Cerebellar cortex (tissue), 1 donor: ENCODE measurements around the gene CSNK1G2.
A peak's percentile ranks its signal among the peaks of the same experiment; 100 is the strongest.

Source experiments
- DNase-seq: peaks from one replicate; pipeline ENCODE4 v3.0.0-alpha.2; 2015; ENCODE audit warnings: low spot score

The CSNK1G2 gene

DNA sequence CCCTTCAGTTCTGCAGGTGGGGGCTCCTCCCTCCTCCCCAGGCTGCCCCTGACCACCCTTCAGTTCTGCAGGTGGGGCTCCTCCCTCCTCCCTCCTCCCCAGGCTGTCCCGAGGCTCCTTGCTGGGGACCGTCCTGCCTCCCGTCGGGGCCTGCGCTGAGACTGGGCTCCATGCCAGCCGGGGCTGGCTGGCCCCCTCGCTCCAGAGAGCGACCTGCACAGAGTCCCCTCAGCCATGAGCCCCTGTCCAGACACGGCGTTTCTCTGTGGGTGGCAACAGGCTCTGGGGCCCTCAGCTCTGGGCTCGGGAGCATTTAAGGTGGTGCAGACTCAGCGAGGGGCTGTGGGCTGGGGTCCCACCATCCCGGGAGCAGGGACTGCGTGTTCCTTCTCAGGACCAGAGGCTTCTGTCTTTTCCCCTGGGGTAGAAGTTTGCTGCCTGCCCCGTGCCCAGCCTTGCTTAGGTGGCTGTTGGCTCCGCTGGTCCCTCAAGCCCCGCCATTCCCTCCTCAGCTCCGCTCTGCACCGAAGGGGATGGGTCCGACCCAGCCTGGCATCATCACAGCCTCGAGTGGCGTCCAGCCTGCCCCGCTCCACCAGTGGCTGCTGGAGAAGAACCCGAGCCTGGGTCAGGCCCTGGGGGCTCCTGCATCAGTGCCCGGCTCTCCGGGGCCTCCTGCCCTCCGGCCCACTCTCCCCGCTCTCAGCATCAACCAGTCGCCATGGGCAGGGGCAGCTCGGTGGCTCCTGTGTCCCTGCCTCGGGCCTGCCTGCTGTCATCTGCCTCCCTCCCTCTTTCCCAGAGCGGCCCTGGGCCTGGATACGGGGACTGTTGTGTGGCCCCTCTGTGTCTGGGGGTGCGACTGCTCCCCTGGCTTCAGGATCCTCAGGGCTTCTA lies 27.6 kb downstream of the CSNK1G2 start:
- DNase-seq: no peak

DNA sequence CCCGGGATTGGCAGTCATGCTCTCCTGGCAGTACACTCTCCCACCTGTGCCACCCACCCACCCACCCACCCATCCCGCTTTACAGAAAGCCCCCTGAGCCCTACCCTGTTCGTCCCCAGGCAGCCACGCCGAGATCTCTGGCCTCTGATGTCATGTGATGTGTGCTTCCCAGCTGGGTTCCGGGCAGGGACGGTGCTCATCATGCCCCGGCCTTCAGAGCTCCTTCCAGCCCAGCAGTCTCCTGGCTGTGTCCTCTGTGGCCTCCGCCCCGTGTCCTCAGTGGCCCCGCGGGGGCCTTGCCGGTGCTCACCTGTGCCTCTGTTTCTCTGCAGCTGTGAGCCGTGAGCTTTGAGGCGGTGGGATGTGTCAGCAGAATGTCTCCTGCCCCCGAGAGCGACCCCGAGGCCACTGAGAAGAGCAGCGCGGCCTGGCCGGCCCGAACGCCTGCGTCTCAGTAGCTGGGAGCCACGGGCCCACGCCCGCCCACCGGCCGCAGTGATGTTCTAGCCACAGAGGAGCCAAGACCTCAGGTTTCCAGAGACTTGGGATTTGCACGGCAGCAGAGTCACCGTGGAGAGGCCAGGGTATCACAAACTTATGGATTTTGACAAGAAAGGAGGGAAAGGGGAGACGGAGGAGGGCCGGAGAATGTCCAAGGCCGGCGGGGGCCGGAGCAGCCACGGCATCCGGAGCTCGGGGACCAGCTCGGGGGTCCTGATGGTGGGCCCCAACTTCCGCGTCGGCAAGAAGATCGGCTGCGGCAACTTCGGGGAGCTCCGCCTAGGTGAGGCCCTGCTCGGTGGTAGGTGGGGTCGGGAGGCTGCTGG lies 28.4 kb downstream of the CSNK1G2 start:
- DNase-seq: peak; percentile 48

DNA sequence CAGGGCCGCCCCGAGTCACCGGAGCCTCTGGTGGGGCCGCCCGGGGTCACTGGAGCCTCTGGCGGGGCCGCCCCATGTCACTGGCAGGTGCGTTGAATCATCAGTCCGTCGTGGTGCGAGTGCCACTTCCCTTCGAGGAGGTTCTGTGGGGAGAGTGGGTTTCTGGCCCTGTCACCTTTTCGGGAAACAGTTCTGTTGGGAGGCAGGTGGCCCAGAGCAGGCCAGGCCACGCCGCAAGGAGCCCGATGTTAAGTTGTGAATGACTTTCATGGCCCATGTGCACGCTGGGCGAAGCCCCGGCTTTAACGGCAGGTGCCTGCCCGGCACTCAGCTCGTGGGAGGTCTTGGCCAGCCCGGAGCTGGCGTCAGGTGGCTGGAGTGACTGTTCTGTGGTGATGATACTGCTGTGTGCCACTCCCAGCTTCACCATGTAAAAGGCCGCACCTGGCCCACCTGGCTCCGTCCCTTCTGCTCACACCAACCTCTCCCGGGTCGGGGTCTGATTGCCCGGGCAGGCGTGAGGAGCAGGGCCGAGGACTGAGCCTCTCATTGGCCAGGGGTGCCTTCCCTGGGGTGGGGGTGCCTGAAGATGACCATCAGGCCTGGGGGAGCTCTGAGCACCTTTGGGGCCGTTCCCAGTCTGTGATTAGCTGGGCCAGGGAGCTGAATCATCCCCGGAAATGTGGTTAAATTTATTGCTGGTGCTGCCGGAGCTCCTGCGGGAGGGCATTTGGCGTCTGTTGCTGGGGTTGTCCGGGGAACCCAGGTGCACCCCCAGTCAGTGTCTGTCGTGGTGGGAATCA lies 29.2 kb downstream of the CSNK1G2 start:
- peak; percentile 53 for DNase-seq

DNA sequence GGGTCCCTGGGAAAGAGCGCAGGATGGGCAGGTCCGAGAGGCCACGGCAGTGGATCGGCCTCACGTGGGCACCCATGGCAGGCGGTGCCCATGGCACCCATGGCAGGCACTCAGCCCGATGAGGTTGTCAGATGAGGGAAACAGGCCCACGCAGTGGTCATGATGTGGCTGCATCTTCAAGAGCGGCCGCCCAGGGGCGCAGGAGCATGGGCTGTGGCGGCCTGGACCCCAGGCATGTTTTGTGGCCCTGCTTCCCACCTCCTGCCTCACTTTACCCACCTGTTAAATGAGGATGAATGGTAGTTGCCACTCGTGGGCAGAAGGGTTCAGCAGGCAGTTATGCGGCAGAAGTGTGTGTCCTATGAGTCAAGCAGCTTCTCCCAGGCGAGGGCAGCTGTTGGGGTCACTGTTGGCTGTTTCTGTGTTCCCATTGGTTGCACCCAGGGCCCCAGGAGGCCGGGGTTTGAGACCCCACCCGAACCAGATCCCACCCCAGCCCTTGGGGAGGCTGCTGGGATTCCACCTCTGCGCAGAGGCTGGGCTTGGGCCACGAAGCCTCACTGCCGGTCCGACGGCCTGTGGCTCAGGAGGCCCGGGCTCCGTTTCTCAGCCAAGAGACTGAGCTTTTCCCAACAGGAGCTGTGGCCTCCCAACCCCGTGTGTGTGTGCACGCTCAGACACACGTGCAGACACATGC lies 30.0 kb downstream of the CSNK1G2 start:
- no peak for DNase-seq

DNA sequence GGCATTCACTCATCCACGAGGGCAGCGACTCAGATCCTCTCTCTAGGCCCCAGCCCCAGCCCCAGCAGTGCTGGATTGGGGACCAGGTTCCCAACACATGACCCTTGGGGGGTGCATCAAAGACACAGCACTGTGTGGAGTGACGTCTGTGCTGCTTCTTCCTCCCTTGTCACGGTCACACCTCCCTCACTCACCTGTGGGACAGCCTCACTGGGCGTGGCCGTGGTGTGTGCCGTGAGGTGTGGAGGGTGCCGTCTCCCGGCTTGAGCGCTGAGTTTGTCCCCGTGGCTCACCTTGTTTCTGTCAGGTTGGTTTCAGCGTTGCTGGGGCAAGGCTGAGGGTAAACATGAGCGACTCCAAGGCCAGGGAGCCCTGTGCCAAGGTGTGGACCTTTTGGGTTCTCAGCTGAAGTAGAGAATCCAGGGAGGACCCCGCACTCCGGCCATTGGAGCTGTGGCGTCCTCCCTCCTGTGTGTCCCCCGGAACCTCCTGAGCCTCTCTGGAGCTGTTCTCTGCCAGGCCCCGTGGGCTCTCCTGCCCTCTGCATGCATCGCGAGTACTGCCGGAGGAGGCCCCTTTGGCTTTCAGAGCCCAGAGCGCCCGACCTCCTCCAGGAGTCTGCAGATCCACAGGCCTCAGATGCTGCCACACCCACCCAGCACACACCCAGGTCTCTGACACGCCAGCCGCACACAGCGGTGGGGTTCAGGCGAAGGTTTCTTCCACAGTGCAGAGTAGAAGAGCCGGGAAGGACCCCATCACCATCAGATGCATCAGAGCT lies 33.6 kb downstream of the CSNK1G2 start:
- DNase-seq: no peak

DNA sequence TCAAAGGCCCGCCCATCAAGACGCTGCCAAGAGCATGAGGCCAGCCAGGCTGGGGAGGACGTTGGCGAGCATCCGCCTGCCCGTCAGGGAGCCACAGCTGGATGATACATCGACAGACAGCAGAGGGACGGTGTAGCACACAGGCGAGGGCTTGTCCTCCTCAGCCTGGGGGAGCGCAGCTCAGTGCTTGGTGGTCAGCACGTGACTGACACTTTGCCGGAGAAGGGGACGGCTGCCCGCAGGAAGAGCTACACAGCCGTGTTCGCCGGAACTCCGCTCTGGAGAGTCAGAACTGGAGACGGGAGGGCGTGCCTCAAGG lies 34.1 kb downstream of the CSNK1G2 start:
- DNase-seq: no peak

DNA sequence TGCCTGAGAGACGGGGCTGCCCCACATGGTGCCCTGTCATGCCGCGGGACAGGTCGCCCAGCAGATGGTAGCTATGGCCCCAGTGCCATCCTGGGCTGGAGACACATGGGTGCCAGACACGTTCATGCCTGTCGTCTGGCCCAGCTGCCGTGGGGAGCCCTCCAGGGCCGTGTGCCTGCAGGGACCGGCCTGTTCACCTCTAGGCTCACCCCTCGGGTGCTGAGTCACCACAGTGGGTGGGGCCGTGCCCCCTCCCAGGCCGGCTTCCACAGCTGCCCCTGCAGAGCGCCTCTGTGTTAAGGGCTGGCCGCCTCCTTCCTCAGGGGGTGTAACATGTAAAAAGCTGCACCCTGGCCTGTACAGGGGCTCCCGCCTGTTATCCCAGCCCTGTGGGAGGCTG lies 36.1 kb downstream of the CSNK1G2 start:
- no peak for DNase-seq

DNA sequence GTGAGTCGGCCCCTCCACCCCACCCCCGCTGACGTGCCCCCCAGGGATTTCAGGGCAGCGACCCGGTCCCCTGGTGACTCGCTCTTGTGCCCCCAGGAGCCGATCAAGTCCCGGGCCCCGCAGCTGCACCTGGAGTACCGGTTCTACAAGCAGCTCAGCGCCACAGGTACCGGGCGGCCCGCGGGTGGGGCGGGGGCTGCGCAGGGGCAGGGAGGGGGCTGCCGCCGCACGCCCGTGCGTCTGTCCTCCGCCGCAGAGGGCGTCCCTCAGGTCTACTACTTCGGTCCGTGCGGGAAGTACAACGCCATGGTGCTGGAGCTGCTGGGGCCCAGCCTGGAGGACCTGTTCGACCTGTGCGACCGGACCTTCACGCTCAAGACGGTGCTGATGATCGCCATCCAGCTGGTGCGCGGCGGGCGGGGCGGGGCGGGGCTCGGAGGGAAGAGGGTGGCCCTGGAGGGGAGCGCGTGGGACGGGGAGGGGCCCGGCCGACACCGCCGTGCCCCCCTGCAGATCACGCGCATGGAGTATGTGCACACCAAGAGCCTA lies 37.4 kb downstream of the CSNK1G2 start:
- DNase-seq: no peak

DNA sequence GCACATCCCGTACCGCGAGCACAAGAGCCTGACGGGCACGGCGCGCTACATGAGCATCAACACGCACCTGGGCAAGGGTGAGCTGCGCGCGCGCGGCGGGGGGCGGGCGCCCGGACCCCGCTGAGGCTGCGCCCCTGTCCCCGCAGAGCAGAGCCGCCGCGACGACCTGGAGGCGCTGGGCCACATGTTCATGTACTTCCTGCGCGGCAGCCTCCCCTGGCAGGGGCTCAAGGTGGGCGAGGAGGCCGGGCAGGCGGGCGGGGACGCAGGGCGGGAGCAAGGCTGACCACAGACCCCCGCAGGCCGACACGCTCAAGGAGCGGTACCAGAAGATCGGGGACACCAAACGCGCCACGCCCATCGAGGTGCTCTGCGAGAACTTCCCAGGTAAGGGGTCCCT lies 38.0 kb downstream of the CSNK1G2 start:
- no peak for DNase-seq

DNA sequence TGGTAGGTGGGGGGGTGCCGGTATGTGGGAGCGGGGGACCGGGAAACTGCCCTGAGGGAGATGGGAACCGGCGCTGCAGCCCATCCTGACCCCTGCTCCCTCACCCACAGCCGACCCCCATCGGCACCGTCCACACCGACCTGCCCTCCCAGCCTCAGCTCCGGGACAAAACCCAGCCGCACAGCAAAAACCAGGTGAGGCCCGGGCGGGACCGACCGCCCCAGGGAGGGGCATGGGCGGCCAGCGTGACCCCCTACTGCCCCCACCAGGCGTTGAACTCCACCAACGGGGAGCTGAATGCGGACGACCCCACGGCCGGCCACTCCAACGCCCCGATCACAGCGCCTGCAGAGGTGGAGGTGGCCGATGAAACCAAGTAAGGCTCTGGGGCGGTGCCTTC lies 38.7 kb downstream of the CSNK1G2 start:
- DNase-seq: no peak

DNA sequence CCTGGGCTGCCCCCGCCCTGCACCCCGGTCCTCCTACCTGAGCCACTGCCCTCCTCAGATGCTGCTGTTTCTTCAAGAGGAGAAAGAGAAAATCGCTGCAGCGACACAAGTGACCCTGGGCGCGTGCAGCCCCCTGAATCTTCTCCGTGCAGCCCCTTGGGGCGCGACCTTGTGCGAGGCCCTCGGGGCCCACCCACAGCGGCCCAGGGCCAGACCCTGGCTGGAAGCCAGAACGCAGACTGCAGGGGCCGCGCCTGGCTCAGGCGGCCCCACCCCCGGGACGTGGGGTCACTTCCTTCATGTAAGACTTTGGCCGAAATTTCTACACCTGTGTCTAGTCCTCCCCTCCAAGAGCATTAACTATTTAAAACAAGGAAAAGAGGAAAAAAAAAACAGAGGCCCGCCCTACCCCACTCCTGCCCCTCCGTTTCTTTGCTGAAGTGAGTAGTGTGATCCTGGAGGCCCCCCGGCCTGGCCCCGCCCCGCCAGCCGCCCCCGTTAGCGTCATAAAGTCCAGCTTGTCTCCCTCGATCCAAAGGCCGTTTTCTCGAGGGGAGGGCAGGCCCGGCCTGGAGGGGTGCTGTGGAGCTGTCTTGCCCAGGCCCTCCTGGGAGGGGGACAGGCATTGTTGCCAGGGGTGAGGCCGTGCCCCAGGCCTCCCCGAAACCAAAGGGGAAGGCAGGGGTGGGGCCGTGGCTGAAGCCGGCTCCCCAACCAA lies 39.3 kb downstream of the CSNK1G2 start:
- DNase-seq: no peak

DNA sequence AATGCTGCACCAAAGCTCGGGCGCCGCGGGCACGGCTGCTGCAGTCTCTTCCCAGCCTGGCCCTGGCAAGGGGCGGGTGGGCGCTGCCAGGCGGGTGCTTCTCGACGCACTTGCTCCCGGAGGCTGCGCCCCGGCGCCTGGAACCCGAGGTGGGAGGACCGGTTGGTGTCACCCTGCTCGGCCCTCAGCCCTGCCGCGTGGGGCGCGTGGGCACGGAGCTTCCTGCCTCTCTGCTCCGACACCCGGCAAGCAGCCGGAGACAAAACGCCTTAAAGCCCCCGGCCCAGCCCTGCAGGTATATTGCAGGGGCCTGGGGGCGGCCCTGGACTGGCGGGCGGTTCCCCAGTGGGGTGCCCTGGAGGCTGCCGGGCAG lies 39.8 kb downstream of the CSNK1G2 start:
- DNase-seq: no peak

DNA sequence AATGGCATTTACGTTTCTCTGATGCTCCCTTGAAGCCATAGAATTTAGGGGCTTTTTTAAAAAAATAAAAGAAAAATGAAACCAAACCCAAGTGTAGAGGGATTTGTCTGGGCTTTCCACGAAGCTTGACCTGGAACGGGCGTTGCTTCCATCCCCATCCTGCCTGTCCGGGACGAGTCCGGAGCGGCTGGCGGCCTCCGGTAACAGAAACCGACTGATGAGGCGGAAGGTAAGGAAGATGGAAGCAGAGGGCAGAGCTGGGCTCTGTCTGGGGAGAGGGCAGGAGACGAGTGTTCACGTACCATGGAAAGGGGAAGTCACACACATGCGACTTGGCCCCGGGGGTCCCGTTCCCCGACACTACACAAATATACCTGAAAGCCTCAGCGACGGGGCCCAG lies 40.3 kb downstream of the CSNK1G2 start:
- no peak for DNase-seq

DNA sequence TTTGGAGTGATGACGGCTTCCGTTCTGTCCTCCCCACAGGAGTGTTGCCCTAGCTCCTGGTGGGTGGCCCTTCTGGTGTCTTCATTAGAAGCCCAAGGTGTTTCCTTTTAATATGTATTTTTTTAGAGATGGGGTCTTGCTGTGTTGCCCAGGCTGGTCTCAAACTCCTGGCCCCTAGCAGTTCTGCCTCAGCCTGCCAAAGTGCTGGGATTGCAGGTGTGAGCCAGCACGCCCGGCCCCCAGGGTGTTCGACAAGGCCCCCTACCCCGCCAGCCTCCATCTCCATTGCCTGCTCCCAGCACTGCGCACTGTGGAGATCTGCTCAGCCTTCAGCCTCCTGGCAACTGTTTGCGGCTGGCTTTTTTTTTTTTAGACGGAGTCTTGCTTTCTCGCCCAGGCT lies 43.4 kb downstream of the CSNK1G2 start:
- no peak for DNase-seq

DNA sequence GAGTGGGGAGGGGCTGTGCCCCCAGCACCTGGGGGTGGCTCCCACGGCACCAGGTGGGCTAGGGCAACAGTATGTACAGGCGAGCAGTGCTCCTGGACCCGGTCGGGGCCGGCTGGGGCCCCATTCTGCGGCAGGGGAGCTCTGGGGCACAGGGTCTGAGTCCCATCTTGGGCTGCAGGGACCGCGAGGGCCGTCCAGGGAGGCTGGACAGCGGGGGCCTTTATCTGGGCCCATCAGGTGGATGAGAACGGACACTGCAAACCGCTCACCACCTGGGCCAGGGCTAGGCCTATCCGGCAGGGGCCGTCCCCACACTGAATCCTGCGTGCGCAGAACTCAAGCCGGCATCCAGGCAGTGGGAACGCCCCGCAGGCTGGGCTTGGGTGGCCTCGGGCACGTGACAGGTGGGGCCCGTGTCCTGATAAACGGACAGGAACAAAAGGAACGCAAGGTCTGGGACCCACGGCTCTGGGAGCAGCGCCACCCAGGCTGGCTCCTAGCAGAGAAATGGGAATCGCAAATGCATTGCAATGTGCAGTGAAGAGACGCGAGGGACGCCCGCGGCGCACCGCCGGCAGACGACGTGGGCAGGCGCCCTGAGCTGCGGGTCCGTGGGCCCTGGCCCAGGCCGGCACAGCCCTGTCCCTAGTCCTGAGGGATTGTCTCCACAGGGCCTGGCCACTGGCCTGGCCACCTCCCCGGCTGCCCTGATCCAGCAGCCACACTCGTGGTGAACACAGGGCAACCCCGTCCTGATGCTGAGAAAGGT lies 44.8 kb downstream of the CSNK1G2 start:
- DNase-seq: no peak

DNA sequence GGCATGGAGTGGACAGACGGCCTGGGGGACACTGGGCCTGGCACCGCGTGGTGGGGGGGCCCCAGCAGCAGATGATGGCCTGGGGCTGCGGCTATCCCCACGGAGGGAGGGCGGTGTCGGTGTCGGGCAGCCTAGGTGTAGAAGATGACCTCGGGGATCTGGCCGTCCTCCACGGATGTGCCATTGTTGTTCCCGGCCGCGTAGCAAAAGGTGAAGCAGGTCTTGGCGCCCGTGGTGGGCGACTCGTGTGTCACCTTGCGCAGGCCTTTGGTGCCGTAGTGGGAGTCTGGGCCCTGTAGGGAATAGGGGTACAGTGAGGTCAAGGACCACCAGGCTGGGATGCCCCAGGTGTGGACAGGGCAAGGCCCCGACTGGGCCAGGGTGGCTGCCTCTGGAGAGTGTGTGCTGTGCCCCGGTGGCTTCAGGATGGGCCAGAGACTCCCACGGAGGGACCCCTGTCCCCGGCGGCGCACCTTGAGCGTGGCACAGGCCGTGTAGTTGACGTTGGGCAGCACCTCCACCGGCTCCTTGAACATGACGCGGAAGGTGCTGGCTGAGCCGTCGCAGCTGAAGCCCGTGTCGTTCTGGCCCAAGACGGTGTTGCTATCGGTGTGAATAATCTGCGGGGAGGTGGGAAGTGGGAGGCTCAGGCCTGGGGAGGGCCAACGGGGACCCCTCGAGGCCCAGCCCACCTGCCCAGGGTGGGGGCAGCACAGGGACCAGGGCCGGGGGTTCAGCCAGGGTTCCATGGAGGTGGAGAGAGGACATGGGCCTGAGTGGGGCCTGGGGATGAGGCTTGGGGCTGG lies 45.6 kb downstream of the CSNK1G2 start:
- DNase-seq: no peak

DNA sequence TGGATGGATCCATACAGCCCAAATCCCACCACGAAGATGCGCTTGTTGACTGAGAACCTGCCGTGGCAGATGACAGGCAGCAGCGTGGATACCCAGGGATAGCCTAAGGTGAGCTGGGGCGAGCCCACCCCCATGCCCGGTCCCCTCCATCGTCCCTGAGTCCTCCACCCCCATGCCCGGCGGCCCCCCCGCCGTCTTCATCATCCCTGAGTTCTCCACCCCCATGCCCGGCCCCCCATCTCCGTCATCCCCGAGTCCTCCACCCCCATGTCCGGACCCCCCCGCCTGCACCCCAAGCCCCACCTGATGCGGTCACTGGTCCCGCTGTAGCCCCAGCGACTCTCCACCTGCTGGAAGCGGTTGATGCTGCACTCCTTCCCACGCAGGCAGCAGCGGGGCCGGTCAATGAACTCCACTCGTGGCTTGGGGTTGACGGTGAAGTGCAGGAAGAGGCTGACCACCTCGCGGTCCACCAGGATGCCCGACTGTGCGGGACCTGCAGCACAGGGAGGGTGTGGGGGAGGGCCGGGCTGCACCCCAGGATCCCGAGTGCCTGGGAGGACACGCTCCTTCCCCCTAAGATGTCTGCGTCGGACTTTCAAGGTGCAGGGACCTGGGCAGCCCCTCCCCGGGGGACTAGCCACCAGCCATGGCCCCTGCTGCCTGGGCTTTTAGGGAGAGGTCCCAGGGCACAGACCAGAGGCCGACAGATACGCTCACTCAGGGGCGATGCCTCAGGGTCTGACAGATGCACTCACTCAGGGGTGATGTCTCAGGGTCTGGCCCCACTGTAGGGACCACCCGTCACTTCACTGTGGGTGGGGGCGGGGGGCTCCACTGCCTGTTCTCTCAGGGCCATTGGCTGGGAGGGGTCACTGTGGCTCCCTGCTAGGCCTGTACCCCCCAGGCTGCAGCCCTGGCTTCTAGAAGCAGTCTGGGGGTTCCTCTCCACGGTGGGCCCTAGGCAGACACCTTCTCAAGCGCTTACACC lies 46.5 kb downstream of the CSNK1G2 start:
- no peak for DNase-seq
